Measurements from ENCODE around the gene MRPS31.
"Not testable (repeated sequence)": the region's sequence is repeated elsewhere in the genome, so short reads cannot be mapped to it uniquely, and the experiment has no call there.

MRPS31 gene

DNA sequence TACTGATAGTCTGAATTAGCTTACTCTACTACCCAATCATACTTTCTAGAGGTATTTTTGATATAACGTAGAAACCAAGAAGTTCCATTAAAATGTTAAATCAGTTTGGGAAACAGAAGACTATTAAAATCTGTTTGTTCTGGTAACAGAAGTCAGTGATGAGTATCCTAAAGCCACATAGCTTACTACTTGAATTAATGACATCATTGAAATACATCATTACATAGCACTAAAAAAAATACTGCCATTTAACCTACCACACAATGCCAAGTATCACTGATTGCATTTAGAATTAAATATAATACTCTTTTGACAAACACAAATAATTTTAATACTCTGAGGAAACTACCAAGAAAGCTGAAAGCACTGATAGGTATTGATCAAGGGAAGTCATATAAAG is 5.4 kb downstream of the MRPS31 start:
- H3K27me3 ChIP-seq (replicated peaks; ENCODE audit: control insufficient read depth, insufficient read depth, low read length, poor library complexity, severe bottlenecking), result no peaks in the 10 kb centered on the region
- DNase-seq, result no peak
- peaks cover 8% of the 10 kb centered on the region for H3K36me3 ChIP-seq (ENCODE audit: control insufficient read depth, insufficient read depth, low read length)
- H3K27ac ChIP-seq (ENCODE audit: insufficient read depth, low read length, poor library complexity, severe bottlenecking), result no peak overlapping the region
- H3K4me1 ChIP-seq (ENCODE audit: control insufficient read depth, insufficient read depth, low read length, poor library complexity, severe bottlenecking), result peaks cover 14% of the 10 kb centered on the region
- H3K9me3 ChIP-seq (ENCODE audit: control insufficient read depth, low read length), result no peaks in the 10 kb centered on the region
- H3K4me3 ChIP-seq (ENCODE audit: insufficient read depth, low read depth, low read length, poor library complexity, severe bottlenecking), result no peak overlapping the region

DNA sequence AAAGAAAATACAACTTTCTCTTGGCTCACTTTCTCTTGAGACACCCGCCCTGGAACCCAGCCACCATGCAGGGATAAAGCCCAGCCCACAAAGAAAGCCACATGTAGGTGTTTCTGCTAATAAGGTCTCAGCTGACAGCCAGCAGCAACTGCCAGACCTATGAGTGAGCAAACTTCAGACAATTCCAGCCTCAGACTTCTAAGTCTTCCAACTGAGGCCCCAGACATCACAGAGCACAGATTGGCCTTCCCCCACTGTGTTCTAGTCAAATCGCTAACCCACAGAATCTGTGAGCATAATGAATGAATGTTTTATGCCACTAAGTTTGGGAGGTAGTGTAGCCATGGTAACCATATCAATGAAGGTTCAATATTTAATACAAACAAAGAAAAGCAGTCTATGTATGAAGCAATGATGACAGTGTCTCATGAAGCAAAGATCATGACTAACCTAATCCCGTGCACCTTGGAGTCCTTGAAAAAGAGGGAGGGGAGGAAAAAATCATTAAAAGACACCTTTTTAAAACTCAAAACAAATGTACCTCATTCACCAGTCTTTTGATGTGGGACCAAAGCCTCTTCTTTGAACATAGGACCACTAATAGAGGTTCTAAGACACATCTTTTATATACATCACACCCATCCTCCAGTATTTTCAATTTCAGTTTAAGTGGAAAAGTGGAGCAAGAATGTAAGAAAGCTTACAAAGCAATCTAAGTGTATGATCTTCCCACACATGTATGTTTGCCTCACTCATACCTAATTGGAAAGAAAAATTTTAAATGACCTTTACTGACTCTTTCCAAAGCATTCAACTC is 6.2 kb downstream of the MRPS31 start:
- Histone ChIP-seq H3K4me3 (ENCODE audit: insufficient read depth, low read depth, low read length, poor library complexity, severe bottlenecking) (no peak overlapping the region), H3K27me3 (replicated peaks; ENCODE audit: control insufficient read depth, insufficient read depth, low read length, poor library complexity, severe bottlenecking) (no peaks in the 10 kb centered on the region), H3K9me3 (ENCODE audit: control insufficient read depth, low read length) (no peaks in the 10 kb centered on the region), H3K36me3 (ENCODE audit: control insufficient read depth, insufficient read depth, low read length) (peaks cover 8% of the 10 kb centered on the region), H3K4me1 (ENCODE audit: control insufficient read depth, insufficient read depth, low read length, poor library complexity, severe bottlenecking) (peaks cover 7% of the 10 kb centered on the region), H3K27ac (ENCODE audit: insufficient read depth, low read length, poor library complexity, severe bottlenecking) (no peak overlapping the region)
- DNase-seq, result no peak

DNA sequence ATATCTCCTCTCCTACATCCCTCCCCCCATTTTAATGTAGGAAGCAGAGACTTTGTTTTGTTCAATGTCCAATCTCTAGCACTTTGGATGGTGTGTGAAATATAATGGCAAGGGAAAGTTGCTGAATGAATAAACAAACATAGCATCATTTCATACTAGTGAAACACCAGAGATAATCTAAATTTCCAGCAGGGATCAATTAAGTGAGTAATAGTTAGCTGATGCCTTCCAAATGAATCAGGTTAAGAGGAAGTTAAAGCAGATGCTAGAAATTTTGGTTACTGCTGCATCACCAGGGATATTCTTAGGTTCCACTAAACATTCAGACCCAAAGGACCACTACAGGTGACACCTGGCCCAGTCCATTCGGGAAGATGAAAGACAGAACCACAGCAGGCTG is 8.1 kb downstream of the MRPS31 start:
- H3K27ac ChIP-seq (ENCODE audit: insufficient read depth, low read length, poor library complexity, severe bottlenecking), result no peak overlapping the region
- H3K9me3 ChIP-seq (ENCODE audit: control insufficient read depth, low read length), result no peaks in the 10 kb centered on the region
- peaks cover 16% of the 10 kb centered on the region for H3K36me3 ChIP-seq (ENCODE audit: control insufficient read depth, insufficient read depth, low read length)
- no peaks in the 10 kb centered on the region for H3K27me3 ChIP-seq (replicated peaks; ENCODE audit: control insufficient read depth, insufficient read depth, low read length, poor library complexity, severe bottlenecking)
- no peak overlapping the region for H3K4me3 ChIP-seq (ENCODE audit: insufficient read depth, low read depth, low read length, poor library complexity, severe bottlenecking)
- peaks cover 4% of the 10 kb centered on the region for H3K4me1 ChIP-seq (ENCODE audit: control insufficient read depth, insufficient read depth, low read length, poor library complexity, severe bottlenecking)
- no peak for DNase-seq

DNA sequence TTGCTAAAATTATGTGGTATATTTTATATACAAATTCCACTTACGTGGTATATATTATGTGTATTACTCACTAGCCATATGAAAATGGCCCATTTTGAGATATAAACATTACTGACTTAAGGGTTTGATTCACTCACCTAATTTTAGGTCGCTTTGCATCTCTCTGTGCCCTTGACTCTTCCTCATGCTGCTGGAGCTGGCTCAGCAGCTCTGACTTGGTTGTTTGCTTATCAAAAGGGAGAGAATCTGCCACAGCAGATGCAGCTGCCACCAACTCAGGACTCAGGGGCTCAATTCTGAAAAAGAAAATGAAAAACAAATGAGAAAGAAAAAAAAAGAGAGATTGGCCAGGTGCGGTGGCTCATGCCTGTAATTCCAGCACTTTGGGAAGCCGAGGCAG is 12.2 kb downstream of the MRPS31 start:
- no peaks in the 10 kb centered on the region for H3K9me3 ChIP-seq (ENCODE audit: control insufficient read depth, low read length)
- H3K4me1 ChIP-seq (ENCODE audit: control insufficient read depth, insufficient read depth, low read length, poor library complexity, severe bottlenecking), result no peaks in the 10 kb centered on the region
- no peak overlapping the region for H3K27ac ChIP-seq (ENCODE audit: insufficient read depth, low read length, poor library complexity, severe bottlenecking)
- peaks cover 22% of the 10 kb centered on the region for H3K36me3 ChIP-seq (ENCODE audit: control insufficient read depth, insufficient read depth, low read length)
- H3K4me3 ChIP-seq (ENCODE audit: insufficient read depth, low read depth, low read length, poor library complexity, severe bottlenecking), result no peak overlapping the region
- no peaks in the 10 kb centered on the region for H3K27me3 ChIP-seq (replicated peaks; ENCODE audit: control insufficient read depth, insufficient read depth, low read length, poor library complexity, severe bottlenecking)
- no peak for DNase-seq

DNA sequence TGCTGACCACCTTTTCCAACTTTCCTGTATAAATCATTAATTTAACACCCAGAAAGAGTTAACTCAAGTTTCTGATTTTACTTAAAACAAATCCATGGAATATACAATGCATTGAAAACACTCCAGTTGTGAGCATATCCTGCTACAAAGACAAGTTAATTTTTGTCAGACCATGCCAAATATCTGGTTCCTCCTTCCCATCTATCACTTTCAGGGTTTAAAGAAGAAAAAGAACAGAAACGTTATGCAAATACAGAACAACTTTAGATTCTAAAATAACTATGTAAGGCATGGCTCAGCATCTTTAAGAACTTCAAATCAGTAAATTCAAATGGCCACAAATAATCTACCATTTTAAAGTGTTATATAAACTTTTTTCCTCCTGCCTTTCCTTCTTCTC is 14.9 kb downstream of the MRPS31 start:
- no peaks in the 10 kb centered on the region for H3K4me1 ChIP-seq (ENCODE audit: control insufficient read depth, insufficient read depth, low read length, poor library complexity, severe bottlenecking)
- no peak for DNase-seq
- no peak overlapping the region for H3K4me3 ChIP-seq (ENCODE audit: insufficient read depth, low read depth, low read length, poor library complexity, severe bottlenecking)
- no peak overlapping the region for H3K27ac ChIP-seq (ENCODE audit: insufficient read depth, low read length, poor library complexity, severe bottlenecking)
- H3K9me3 ChIP-seq (ENCODE audit: control insufficient read depth, low read length), result no peaks in the 10 kb centered on the region
- H3K36me3 ChIP-seq (ENCODE audit: control insufficient read depth, insufficient read depth, low read length), result peaks cover 32% of the 10 kb centered on the region
- no peaks in the 10 kb centered on the region for H3K27me3 ChIP-seq (replicated peaks; ENCODE audit: control insufficient read depth, insufficient read depth, low read length, poor library complexity, severe bottlenecking)

DNA sequence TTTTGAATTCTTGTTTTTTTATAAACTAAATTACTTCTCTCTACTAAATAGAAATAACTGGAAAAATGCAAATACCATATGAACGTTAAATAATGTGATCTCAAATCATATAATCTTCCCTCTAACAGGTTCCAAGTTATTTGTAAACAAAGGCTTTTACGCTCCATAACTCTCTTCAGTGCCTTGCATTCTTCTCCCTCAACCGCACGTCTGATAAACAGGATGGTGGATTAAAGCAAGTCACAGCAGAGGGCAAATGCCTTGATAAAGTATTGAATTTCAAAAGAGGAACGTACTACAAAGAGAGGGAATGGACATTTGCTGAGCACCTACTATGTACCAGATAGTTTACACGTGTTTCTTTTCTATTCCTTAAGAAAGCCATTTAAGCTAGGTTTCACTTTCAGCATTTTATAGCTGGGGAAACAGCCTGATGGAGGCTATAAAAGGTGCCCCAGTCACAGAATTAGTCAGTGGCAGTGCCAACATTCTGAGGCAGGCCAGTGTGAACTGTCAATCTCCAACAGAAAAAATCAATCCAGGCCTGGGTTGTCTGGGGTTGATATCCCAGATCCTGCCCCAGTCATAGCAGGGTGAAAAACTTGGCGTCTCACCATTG is 15.8 kb downstream of the MRPS31 start:
- H3K27ac ChIP-seq (ENCODE audit: insufficient read depth, low read length, poor library complexity, severe bottlenecking), result no peak overlapping the region
- peaks cover 33% of the 10 kb centered on the region for H3K36me3 ChIP-seq (ENCODE audit: control insufficient read depth, insufficient read depth, low read length)
- DNase-seq, result no peak
- H3K9me3 ChIP-seq (ENCODE audit: control insufficient read depth, low read length), result no peaks in the 10 kb centered on the region
- no peaks in the 10 kb centered on the region for H3K27me3 ChIP-seq (replicated peaks; ENCODE audit: control insufficient read depth, insufficient read depth, low read length, poor library complexity, severe bottlenecking)
- H3K4me3 ChIP-seq (ENCODE audit: insufficient read depth, low read depth, low read length, poor library complexity, severe bottlenecking), result no peak overlapping the region
- no peaks in the 10 kb centered on the region for H3K4me1 ChIP-seq (ENCODE audit: control insufficient read depth, insufficient read depth, low read length, poor library complexity, severe bottlenecking)

DNA sequence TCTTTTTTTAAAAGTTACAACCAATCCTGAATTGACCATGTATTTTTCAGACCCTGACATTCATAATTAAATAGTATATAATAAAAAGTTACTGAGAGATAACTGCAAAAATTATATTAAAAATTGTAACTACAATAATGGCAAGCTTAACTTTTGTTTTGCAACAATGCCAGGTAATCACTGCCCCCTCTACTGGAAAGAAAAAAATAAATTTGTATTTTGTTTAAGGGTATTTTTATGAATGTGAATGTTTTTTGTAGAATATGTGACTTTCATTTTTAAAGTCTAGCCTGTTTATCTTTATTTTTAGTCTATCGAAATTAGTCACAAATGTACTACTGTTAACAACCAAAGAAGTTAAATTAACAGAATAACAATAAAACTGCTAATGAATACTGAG is 21.7 kb downstream of the MRPS31 start:
- Histone ChIP-seq H3K27ac (ENCODE audit: insufficient read depth, low read length, poor library complexity, severe bottlenecking) (no peak overlapping the region), H3K4me3 (ENCODE audit: insufficient read depth, low read depth, low read length, poor library complexity, severe bottlenecking) (no peak overlapping the region), H3K36me3 (ENCODE audit: control insufficient read depth, insufficient read depth, low read length) (peaks cover 29% of the 10 kb centered on the region), H3K9me3 (ENCODE audit: control insufficient read depth, low read length) (no peaks in the 10 kb centered on the region), H3K4me1 (ENCODE audit: control insufficient read depth, insufficient read depth, low read length, poor library complexity, severe bottlenecking) (no peaks in the 10 kb centered on the region), H3K27me3 (replicated peaks; ENCODE audit: control insufficient read depth, insufficient read depth, low read length, poor library complexity, severe bottlenecking) (no peaks in the 10 kb centered on the region)
- no peak for DNase-seq

DNA sequence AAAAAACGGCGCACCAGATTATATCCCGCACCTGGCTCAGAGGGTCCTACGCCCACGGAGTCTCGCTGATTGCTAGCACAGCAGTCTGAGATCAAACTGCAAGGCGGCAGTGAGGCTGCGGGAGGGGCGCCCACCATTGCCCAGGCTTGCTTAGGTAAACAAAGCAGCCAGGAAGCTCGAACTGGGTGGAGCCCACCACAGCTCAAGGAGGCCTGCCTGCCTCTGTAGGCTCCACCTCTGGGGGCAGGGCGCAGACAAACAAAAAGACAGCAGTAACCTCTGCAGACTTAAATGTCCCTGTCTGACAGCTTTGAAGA is 35.8 kb downstream of the MRPS31 start:
- H3K4me1 ChIP-seq (ENCODE audit: control insufficient read depth, insufficient read depth, low read length, poor library complexity, severe bottlenecking); H3K9me3 ChIP-seq (ENCODE audit: control insufficient read depth, low read length); H3K27ac ChIP-seq (ENCODE audit: insufficient read depth, low read length, poor library complexity, severe bottlenecking); H3K4me3 ChIP-seq (ENCODE audit: insufficient read depth, low read depth, low read length, poor library complexity, severe bottlenecking); H3K36me3 ChIP-seq (ENCODE audit: control insufficient read depth, insufficient read depth, low read length); H3K27me3 ChIP-seq (replicated peaks; ENCODE audit: control insufficient read depth, insufficient read depth, low read length, poor library complexity, severe bottlenecking); DNase-seq: not testable (repeated sequence)

DNA sequence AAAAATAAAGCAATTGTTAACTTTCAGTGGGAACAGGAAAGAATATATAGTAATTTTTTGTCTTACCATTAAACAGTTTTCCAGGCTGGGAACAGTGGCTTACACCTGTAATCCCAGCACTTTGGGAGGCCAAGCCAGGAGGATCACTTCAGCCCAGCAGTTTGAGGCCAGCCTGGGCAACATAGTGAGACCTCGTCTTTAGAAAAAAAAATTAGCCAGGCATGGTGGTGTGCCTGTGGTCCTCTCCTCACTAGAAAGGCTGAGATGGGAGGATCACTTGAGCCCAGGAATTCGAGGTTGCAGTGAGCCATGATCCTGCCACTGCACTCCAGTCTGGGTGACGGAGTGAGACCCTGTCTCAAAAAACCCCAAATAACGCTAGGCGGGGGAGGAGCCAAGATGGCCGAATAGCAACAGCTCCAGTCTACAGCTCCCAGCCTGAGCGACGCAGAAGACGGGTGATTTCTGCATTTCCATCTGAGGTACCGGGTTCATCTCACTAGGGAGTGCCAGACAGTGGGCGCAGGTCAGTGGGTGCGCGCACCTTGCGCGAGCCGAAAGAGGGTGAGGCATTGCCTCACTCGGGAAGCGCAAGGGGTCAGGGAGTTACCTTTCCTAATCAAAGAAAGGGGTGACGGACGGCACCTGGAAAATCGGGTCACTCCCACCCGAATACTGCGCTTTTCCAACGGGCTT is 36.3 kb downstream of the MRPS31 start:
- H3K4me3 ChIP-seq (ENCODE audit: insufficient read depth, low read depth, low read length, poor library complexity, severe bottlenecking); H3K9me3 ChIP-seq (ENCODE audit: control insufficient read depth, low read length); H3K36me3 ChIP-seq (ENCODE audit: control insufficient read depth, insufficient read depth, low read length); DNase-seq; H3K27me3 ChIP-seq (replicated peaks; ENCODE audit: control insufficient read depth, insufficient read depth, low read length, poor library complexity, severe bottlenecking); H3K4me1 ChIP-seq (ENCODE audit: control insufficient read depth, insufficient read depth, low read length, poor library complexity, severe bottlenecking); H3K27ac ChIP-seq (ENCODE audit: insufficient read depth, low read length, poor library complexity, severe bottlenecking): not testable (repeated sequence)

DNA sequence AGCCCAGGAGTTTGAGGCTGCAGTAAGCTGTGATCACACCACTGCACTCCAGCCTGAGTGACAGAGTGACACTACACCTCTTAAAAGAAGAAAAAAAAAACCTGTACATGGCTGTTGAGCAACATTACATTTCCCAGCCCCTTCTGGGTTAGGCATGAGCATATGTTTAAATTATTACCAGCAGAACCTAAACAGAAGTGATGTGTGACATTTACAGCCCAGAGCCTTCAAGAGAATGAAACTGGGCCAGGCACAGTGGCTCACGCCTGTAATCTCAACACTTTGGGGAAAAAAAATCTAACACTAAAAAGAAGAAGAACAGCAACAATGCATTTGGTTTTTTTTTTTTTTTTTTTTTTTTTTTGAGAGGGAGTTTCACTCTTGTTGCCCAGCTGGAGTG is 38.3 kb downstream of the MRPS31 start:
- Histone ChIP-seq H3K27ac (ENCODE audit: insufficient read depth, low read length, poor library complexity, severe bottlenecking) (no peak overlapping the region), H3K4me1 (ENCODE audit: control insufficient read depth, insufficient read depth, low read length, poor library complexity, severe bottlenecking) (no peaks in the 10 kb centered on the region), H3K27me3 (replicated peaks; ENCODE audit: control insufficient read depth, insufficient read depth, low read length, poor library complexity, severe bottlenecking) (no peaks in the 10 kb centered on the region), H3K36me3 (ENCODE audit: control insufficient read depth, insufficient read depth, low read length) (peaks cover 14% of the 10 kb centered on the region), H3K9me3 (ENCODE audit: control insufficient read depth, low read length) (no peaks in the 10 kb centered on the region), H3K4me3 (ENCODE audit: insufficient read depth, low read depth, low read length, poor library complexity, severe bottlenecking) (no peak overlapping the region)
- DNase-seq, result no peak

All from effector memory CD4-positive, alpha-beta T cell (primary cell).